ENCODE measurements around the gene NT5DC4.

DNA sequence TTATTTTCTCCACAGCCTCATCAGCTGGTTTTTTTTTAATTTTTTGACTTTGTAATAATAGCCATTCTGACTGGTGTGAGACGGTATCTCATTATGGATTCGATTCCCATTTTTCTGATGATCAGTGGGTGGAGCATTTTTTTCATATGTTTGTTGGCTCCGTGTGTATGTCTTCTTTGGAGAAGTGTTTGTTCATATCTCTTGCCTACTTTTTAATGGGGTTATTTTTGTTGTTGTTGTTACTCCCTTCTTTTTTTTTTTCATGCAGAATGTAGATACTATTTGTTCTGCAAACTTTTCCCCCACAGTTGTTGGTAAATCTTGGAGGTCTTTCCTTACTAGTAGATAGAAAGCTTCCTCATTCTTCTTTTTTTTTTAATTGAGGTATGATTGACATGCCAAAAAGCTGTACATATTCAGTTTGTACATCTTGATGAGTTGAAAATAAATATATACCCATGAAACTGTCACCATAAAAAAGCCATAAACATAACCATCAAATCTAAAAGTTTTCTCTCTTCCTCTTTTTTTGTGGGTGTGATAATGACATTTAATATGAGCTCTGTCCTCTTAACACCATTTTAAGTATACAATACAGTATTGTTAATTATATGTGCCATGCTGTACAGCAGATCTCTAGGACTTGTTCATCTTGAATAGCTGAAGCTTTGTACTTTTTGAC, 21.8 kb upstream of the NT5DC4 start:
- TF ChIP-seq, protein P1, sequence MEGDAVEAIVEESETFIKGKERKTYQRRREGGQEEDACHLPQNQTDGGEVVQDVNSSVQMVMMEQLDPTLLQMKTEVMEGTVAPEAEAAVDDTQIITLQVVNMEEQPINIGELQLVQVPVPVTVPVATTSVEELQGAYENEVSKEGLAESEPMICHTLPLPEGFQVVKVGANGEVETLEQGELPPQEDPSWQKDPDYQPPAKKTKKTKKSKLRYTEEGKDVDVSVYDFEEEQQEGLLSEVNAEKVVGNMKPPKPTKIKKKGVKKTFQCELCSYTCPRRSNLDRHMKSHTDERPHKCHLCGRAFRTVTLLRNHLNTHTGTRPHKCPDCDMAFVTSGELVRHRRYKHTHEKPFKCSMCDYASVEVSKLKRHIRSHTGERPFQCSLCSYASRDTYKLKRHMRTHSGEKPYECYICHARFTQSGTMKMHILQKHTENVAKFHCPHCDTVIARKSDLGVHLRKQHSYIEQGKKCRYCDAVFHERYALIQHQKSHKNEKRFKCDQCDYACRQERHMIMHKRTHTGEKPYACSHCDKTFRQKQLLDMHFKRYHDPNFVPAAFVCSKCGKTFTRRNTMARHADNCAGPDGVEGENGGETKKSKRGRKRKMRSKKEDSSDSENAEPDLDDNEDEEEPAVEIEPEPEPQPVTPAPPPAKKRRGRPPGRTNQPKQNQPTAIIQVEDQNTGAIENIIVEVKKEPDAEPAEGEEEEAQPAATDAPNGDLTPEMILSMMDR (conservative IDR thresholded peaks at IDR 0.05; ENCODE audit: low read length) = no peak
- TF ChIP-seq EZH2phosphoT487 (IDR thresholded peaks at IDR 0.05; ENCODE audit: borderline replicate concordance, low read depth, low read length) = no peak

Data from OCI-LY7 (cell line).